WTC11 (cell line): ENCODE measurements around the gene LIN7A.

Source experiments
- ATF1 ChIP-seq: sonication (generic); formaldehyde crosslinking; IDR thresholded peaks from 2 replicates; pipeline ENCODE4 v1.8.1; 2023; ENCODE audit warnings: mild to moderate bottlenecking, moderate library complexity, missing genetic modification reagents
- ATF3 ChIP-seq: sonication (generic); formaldehyde crosslinking; conservative IDR thresholded peaks from 2 replicates; pipeline ENCODE4 v1.8.1; 2022; ENCODE audit warnings: mild to moderate bottlenecking, missing genetic modification reagents
- CBFB ChIP-seq: sonication (generic); formaldehyde crosslinking; IDR thresholded peaks from 2 replicates; pipeline ENCODE4 v1.8.1; 2022; ENCODE audit warnings: mild to moderate bottlenecking, low read depth, missing genetic modification reagents
- CREM ChIP-seq: sonication (generic); formaldehyde crosslinking; IDR thresholded peaks from 2 replicates; pipeline ENCODE4 v1.8.1; 2022; ENCODE audit warnings: mild to moderate bottlenecking, missing genetic modification reagents, moderate library complexity
- CTCF ChIP-seq: fragments of 200-600 bp; IDR thresholded peaks from 2 replicates; pipeline ENCODE4 v1.8.0; 2022; ENCODE audit warnings: antibody characterized with exemption
- E2F5 ChIP-seq: sonication (generic); formaldehyde crosslinking; IDR thresholded peaks from 2 replicates; pipeline ENCODE4 v1.8.1; 2022; ENCODE audit warnings: mild to moderate bottlenecking, moderate library complexity, missing genetic modification reagents
- ESRRA ChIP-seq: sonication (generic); formaldehyde crosslinking; IDR thresholded peaks from 2 replicates; pipeline ENCODE4 v1.8.1; 2022; ENCODE audit warnings: mild to moderate bottlenecking, missing genetic modification reagents, borderline replicate concordance
- JUN ChIP-seq: sonication (generic); formaldehyde crosslinking; IDR thresholded peaks from 2 replicates; pipeline ENCODE4 v1.8.0; 2023; ENCODE audit warnings: mild to moderate bottlenecking, missing genetic modification reagents
- MAX ChIP-seq: sonication (generic); formaldehyde crosslinking; IDR thresholded peaks from 2 replicates; pipeline ENCODE4 v1.8.0; 2022; ENCODE audit warnings: mild to moderate bottlenecking, missing genetic modification reagents
- MLX ChIP-seq: sonication (generic); formaldehyde crosslinking; IDR thresholded peaks from 2 replicates; pipeline ENCODE4 v1.8.1; 2023; ENCODE audit warnings: mild to moderate bottlenecking, missing genetic modification reagents, moderate library complexity
- RELA ChIP-seq: sonication (generic); formaldehyde crosslinking; IDR thresholded peaks from 2 replicates; pipeline ENCODE4 v1.8.1; 2022; ENCODE audit warnings: missing genetic modification reagents, mild to moderate bottlenecking, borderline replicate concordance
- SMAD3 ChIP-seq: sonication (generic); formaldehyde crosslinking; IDR thresholded peaks from 2 replicates; pipeline ENCODE4 v1.8.0; 2022; ENCODE audit warnings: missing genetic modification reagents, mild to moderate bottlenecking, borderline replicate concordance
- SMAD4 ChIP-seq: sonication (generic); formaldehyde crosslinking; IDR thresholded peaks from 2 replicates; pipeline ENCODE4 v1.8.0; 2022; ENCODE audit warnings: mild to moderate bottlenecking, missing genetic modification reagents
- ZSCAN18 ChIP-seq: fragments of 250-450 bp; sonication (Bioruptor Pico); IDR thresholded peaks from 2 replicates; pipeline ENCODE4 v2.1.2; 2022; ENCODE audit warnings: mild to moderate bottlenecking, moderate library complexity

GRCh38 chr12:80813820-80814219, 123.9 kb downstream of the LIN7A start:
- TF ChIP-seq MAX (CRISPR knock-in tag) (no peak), ESRRA (CRISPR knock-in tag) (no peak), CTCF (no peak), RELA (no peak), SMAD3 (no peak), CREM (CRISPR knock-in tag) (no peak), ATF3 (CRISPR knock-in tag) (no peak), CBFB (CRISPR knock-in tag) (no peak), ZSCAN18 (CRISPR knock-in tag) (no peak), MLX (CRISPR knock-in tag) (no peak), ATF1 (no peak), JUN (CRISPR knock-in tag) (no peak), SMAD4 (CRISPR knock-in tag) (no peak), E2F5 (CRISPR knock-in tag) (no peak)
